NCI-H1436 (cell line): ENCODE measurements around the gene ALOX12B.

Experiments used
- DNase-seq: peaks from one replicate; lab custom pipeline; 2025; lab: John Stamatoyannopoulos, UW

Gene ALOX12B

DNA sequence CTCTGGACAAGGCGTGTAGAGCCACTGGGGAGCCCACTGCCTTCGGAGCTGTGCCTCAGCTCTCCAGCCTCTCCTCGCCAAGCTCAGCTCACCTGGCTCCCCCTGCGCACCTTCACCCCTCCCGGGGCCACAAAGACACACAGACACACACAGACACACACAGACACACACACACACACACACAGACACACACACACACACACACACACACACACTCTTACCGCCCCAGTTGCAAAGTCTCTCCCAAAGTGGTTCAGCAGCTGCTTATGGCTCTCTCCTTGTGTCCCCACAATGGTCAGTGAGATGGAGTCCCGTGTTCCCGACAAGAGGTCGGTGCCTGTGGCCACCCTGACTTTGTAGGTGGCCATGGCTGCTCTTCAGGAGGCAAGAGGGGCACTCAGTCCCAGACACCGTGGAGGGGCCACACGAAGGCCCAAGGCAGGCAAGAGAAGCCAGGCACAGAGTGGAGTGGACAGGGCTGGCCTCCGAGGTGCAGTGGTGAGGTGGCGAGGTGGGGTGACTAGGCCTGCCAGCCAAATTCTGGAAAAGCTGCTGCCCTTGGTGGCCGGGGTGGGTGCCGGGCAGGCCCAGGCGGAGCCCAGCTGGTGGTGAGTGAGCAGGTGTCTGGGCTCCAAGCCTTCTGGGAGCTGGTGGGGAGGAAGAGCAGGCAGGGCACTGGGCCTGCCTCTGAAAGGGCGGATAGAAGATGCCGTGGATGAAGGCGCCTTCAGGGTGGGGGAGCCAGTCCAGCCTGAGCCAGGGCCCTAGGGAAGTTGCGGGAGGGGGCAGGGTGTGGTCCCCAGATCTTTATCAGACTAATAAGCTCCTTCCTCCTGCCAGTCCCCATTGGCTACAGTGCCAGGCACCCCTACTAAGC, at the start of gene ALOX12B:
ALOX12B (minus strand) TSS at position 642 of the 877 bp plus-strand sequence; CDS start at position 368, 274 bp downstream.
- no peak for DNase-seq

DNA sequence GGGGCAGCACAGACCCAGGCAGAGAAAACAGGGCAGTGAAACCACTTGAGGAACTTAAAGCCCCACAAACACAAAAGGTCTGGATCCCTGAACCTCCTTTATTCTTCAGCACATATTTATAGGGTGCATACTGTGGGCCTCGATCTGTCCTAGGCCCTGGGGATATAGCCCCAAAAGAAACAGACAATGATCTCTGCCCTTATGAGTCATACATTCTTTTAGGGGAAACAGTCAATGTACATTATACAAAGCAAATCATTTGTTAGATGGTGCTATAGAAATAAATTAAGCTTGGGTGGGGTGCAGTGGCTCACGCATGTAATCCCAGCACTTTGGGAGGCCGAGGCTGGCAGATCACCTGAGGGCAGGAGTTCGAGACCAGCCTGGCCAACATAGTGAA, 46.4 kb upstream of the ALOX12B start:
- no peak for DNase-seq

DNA sequence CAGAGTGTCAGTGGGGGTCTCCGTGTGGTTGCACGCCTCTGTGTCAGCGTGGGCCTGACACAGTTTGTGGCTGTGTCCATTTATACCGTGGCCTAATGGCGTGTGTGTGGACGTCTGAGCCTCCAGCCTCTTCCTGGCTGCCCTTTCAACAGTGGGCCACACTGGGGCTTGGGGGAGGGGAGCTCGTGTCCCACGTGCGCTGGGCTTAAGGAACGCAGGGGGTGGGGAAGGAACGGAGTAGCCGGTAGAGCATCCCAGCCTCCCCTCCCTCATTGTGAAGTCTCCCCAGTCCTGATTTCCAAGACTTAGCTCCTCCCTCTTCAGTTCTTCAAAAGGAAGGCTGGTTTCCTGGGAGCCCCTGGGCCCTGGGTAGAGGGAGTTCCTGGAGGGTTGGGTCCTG, 45.9 kb upstream of the ALOX12B start:
- no peak for DNase-seq

DNA sequence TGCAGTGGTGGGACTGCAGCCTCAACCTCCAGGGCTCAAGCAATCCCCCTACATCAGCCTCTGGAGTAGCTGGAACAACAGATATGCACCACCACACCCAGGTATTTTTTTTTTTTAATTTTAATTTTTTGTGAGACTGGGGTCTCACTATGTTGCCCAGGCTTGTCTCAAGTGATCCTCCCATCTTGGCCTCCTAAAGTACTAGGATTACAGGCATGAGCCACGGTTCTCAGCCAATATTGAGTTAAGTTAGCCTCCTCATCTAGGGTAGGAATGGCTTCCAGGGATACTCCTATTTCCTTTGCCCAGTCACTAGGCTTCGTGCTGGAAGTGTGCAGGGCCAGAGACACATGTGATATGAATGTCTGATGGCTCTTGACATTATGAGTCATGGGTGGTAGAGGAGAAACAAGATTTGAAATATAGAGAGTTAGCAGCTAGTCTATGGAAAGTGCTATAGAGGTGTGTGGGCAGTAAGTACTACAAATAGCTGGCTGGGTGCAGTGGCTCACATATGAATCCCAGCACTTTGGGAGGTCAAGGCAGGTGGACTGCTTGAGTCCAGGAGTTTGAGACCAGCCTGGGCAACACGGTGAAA, 44.4 kb upstream of the ALOX12B start:
- no peak for DNase-seq

DNA sequence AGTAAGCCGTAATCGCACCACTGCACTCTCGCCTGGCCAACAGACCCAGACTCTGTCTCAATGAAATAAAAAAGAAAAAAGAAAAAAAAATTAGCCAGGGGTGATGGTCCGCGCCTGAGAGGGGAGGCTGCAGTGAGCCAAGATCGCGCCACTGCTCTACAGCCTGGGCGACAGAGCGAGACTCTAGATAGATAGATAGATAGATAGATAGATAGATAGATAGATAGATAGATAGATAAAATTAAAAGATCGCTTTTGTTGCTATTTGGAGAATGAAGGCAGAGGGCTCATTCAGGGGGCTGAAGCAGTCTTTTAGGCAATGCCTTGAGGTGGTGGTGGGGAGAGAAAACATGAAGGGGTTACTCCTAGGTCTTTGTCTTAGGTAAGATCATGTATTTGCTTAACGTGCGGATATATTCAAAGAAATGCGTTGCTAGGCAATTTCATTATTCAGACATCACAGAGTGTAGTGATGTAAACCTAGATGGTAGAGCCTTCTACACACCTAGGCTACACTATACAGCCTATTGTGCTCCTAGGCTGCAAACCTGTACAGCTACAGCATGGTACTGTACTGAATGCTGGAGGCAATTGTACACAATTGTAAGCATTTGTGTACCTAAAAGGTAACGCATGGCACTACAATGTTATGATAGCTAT, 40.7 kb upstream of the ALOX12B start:
- DNase-seq: no peak

DNA sequence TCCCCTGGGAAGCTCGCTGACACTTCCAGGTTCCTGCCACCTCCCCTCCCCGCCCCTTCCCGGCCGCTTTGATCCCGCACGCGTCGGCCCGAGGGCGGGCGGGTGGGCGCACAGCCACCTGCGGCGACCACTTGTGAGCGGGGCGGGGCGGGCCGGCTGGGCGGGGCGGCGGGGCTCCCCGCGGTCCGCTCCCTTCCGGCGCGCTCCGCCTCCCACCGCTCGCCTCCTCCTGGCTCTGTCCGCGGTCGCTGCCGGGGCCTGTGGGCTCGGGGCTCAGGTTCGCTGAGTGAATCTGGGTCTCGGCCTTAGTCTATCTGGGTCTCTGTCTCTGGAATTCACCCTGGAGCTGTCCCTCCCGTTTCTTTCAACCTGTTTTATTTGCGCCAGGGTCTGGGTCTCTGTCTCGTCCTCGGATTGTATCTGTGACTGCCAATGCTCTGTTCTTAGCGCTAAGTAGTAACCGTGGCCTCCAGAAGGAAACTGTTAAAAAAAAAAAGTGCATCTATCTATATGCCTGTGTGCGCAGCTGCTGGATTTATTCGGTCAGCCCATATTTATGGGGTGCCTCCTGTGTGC, 39.1 kb upstream of the ALOX12B start:
- peak; percentile 37 for DNase-seq

DNA sequence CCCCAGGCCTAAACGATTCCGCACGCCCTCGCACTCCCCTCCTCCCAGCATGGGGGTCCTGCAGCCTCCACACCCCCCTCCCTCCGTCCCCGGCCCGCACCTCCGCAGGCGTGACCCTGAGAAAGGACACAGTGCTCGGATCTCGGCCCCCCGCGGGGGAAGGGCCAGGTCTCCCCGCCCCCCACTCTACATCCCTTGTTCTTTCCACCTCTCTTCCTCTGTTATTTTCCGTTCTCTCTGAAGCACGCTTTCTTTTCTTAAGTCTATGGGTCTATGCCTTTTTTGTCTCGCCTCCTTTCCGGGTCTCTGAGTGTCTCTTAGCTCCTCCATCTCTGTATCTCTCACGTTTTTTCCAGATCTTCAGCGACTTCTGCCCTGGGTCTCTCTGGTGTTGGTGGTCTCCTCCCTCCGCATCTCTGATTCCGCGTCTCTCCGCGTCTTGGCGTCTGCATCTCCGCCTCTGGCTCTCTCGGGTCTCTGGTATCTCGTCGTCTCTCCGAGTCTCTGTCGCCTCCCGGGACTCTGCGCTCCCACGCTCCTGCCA, 38.5 kb upstream of the ALOX12B start:
- no peak for DNase-seq

DNA sequence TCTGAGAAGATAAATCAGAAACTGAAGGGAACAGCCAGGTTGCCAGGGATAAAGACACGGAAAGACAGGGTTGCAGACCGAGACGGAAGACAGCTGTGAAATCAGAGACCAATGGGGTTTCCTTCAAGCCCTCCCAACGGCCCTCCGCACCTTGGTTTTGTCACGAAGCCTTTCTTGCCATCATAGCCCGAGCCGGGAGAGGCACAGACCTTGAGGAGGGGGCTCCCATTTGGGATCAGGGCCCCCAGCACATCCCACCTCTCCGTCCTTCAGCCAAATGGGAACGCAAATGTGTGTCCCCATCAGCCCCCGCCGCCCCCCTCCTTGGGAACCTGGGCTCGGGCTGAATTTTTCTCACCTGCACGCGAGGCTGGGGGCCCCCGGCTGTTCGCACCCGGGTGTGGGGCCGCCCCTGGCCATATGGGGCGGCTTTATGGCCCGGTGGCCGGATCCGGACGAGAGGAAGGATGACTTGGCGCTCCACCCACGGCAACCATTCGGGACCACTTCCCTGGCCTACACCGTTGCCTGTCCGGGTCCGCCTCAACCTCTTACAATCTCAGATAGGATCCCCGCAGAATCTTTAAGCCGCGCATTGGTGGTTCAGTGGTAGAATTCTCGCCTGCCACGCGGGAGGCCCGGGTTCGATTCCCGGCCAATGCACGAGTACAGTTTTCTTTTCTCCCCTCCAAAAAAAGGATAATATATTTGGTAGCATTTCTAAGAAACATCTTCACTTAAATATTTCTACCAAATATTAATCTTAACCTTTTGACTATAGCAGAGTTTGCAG, 37.8 kb upstream of the ALOX12B start:
- DNase-seq: peak; percentile 67

DNA sequence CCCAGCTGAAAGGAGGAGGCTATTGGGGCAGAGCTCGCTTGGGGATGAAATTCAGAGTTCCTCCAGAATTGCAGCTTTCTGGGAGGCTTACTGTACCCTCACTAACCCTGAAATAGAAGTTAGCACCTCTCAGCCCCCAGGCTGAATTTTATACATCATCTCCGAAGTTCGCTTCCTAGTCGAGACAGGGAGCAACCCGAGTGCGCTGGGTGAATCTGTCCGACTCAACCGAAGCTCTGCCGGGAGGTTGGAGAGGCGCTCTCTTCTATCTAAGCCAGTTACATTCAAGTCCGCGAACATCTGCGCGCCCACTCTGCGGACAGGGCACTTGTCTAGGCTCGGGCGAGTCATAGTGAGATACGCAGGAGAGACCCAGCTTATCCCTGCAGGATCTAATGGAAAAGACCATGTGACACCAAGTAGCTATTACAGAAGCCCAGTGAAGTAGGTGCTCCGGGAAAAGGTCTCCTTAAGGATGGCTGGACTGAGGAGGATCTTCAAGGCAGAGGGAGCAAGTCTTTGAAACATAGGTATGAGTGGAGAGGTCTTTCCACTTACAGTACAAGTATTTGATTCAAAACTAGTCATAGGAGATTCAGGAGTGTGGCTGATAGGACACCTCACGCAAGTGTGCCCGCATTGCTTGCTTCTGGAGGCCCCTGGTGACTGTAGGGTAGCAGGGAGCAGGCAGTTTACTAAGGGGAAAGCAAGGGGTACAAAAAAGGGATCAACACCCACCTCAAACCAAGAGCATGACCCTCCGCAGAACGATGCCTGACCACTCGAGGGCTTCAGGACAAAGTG, 37.0 kb upstream of the ALOX12B start:
- DNase-seq: no peak

DNA sequence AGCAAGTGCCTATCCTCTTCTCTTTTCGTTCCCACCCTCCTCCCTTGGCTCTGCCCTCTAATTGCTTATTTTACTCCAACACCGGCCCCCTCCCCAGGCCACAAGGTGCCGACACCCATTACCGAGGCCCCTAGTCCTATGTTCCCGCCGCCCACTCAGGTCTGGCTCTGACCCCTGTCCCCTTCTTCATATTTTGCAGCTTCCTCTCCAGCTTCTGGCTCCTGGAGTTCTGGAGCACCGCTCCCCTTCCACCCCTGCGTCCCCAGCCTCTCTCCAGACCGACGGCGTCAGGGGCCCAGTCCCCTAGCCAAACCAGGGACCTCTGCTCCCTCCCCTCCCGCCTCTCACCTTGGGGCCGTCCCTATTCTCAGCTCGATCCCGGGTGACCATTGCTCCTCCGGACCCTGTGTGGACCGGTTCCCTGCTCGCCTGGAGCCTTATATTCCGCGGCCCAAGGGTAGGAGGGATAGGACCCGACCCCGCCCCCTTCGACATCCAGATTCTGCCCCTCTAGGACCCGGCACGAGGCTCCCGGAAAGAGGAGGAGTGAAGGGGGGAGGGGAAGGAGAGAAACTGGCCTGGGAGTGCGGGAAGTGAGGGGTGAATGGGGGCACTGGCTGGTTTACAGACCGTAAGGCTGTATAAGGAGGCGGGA, 36.3 kb upstream of the ALOX12B start, which contains the start of gene HES7:
HES7 (minus strand) TSS at position 412 of the 655 bp plus-strand sequence; CDS start at position 390, 22 bp downstream.
- no peak for DNase-seq

DNA sequence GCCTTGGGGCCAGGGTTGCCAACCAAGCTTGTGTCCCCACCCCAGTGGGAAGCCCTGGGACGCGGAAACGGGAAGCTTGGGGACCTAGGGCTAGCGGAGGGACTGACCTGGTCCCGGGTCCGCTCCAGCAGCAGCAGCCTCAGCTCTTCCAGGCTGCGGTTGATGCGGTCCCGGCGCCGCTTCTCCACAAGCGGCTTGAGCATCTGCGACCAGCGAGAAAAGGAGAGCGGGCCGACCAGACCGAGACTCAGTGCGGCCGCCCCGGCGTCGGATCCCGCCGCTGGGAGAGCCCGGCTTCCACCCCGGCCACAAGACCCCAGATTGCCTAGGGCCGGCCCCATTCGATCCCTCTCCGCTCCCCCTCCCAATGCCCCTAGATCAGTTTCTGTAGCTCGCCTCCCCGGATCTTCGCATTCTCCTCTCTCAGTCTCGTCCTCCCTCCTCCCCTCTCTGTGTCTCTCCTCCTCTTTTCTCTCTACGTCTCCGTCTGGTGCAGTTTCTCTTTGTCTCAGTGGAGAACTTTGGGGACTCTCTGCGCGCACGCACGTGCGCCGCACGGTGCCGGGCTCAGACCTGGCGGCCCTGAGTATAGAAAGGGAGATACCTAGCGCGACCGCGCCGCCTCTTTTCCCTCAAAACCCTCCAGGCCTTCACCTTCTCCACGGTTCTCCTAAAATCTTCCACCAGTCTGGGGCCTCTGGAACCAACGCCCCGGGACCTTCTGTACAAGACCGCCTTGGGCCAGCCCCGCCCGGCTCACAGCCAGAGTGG, 35.6 kb upstream of the ALOX12B start:
- no peak for DNase-seq

DNA sequence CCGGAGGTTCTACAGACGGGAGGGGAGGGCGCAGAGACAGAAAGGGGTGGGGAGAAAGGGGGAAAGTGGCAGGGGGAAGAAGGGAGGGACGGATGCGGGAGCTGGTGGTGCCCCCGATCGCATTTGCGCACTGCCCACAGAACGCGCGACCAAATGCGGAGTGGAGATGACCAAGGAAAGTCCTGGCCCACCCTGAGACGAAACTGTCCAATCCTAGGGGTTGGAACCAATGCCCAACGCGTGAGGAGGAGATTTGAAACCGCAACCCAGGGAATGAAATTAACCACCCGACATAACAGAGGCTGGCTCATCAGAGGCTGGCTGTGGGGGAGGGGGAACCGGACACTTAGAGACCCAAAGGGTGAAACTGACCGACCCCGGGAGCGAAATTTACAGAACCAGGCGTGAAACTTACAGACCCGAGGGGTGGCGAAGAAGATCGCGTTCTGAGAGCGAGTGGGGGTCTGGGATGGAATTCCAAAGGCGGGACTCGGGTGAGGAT, 35.0 kb upstream of the ALOX12B start:
- DNase-seq: no peak

DNA sequence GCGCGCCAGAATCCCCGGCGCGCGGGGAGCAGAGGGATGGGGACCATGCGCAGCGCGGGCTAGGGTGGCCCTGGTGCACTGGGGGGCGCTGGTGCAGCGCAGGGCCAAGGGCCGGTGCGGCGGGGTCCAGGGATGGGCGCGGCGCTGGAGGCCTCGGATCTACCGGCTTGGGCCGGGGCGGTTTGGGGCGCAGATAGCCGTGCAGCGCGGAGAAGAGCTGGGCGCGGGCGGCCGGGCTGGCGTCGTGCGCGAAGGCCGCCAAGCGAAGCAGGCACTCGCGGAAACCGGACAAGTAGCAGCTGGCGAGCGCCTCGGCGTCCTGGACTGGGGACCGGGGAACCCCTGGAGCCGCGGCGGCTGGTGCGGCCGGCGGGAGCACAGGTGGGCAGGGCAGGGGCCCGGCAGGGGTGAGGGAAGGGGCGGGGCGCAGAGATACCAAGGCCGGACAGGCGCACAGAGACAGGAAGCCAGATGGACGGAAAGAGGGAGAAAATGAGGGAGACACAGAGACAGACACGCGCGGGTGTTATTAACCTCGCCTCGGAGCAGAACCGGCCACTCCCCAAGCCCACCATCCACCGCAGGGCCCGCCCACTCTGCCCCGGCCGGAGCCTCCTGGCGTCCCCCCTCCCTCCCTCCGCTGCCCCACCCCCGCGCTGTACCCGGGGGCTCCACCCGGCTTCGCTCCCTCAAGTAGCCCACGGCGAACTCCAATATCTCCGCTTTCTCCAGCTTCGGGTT, 34.3 kb upstream of the ALOX12B start:
- DNase-seq: peak; percentile 60

DNA sequence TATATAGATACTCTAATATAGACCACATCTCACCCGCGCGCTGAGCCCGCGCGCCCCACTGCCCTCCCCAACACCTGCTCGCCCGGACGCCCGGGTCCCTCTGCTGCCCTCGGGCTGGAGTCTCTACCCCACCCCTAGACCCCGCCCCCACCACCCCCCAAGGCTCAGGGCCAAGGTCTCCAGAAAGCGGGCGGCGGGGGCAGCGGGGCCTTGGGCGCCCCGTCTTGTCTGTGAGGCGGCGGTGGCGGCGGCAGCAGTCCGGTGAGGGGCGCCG, 33.8 kb upstream of the ALOX12B start:
- no peak for DNase-seq

DNA sequence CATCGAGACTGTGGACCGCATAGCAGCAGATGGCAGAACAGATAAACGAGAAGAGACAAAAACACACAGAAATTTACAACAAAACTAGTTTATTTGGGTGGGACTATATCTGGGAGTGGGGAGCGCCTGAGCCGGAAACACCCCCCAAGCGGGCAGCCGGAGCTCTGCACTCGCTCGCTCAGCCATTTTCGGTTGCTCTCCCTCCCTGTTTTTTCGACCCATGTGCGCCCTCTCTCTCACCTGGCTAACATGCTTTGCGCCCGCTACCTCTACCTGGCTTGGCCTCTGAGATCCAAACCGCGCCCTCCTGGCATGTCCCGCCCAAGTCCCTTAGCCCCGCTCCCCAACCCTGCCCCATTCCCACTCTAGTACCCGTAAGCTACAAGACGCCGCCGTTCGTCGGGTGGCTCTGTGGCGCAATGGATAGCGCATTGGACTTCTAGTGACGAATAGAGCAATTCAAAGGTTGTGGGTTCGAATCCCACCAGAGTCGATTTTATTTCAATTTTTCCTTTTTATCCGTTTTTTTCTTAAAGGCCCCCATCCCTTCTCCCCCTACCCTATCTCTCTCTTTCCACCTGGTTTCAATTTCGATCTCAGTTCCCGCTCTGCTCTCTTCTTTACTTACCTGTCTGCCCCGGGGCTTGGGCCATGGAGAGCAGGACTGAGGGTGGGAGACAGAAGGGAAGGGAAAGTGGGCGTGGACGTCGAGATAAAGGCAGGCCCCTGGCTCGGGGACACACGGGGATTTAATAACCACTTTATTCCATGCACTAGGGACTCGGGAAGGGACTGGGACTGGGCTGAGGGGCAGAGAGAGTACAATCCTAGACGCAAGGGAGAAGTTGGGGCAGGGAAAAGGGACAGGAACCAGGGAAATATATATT, 33.2 kb upstream of the ALOX12B start:
- DNase-seq: peak; percentile 65

DNA sequence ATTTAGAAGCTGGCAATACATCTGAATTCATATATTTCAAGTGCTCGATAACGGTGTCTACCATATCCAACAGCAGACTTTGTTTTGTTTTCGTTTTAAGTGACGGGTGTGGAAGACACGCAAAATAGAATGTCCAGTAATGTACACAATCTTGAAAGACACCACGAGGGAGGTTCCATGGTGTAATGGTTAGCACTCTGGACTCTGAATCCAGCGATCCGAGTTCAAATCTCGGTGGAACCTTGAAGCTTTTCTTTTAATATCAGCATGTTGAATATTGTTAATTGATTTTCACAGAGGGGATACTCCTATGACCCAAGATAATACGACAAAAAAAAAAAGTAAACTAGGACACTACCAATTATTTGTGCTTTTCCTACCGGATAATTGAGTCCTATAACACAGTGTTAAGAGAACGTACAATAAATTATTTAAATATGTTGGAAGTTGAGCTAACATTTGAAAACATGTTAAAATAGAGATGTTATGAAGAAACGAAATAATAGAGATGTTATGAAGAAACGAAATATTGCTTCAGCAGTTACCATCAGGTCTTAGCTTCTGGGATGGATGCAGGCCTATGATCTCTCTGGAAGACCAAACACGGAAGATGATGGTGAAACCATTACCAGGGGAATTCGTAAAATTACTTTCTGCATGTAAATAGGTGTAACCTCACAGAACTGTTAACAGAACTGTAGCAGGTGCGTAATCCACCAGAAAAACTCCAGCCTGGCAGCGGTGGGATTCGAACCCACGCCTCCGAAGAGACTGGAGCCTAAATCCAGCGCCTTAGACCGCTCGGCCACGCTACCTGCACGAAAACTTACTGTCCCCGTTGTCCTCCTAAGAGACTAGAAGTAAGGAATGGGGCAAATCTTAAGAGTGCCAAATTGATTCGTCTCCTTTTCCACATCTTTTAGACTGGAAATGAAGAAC, 32.3 kb upstream of the ALOX12B start:
- DNase-seq: peak; percentile 88
